PC-9 (cell line): ENCODE measurements around the gene MUC13. TPM values are rescaled to one million over a fixed set of nuclear protein-coding genes. Genes with fewer than 3 reads are reported as not detected.

Source experiments
- BruUV-seq: library from RNA; stranded (reverse); fragments of 400-500 nt; replicated peaks from 2 replicates; lab custom pipeline; 2021; lab: Mats Ljungman, UMichigan
- CTCF ChIA-PET: fragments of 300-600 bp; sonication (Branson Sonifier 250); formaldehyde crosslinking; loops from one replicate; lab custom pipeline; 2022; ENCODE audit warnings: antibody characterized with exemption; lab: Charles Lee
- POLR2A ChIA-PET: fragments of 300-600 bp; sonication (Branson Sonifier 250); formaldehyde crosslinking; loops from one replicate; lab custom pipeline; 2022; ENCODE audit warnings: antibody characterized with exemption; ENCODE audit not compliant: unreplicated experiment; lab: Charles Lee
- DNase-seq, 2 experiments: peaks; one replicate each; pipeline versions ENCODE4 v3.0.0 to v3.0.0-alpha.2; 2015 to 2022; ENCODE audit warnings: mixed read lengths in 1 of 2
- H2AFZ ChIP-seq: fragments of 200-600 bp; sonication (generic); 2 replicates; pipeline ENCODE4 v1.8.1; 2017; ENCODE audit warnings: antibody characterized with exemption
- H3F3A ChIP-seq: fragments of 200-600 bp; sonication (generic); 2 replicates; pipeline ENCODE4 v1.8.1; 2017; ENCODE audit warnings: antibody characterized with exemption, mild to moderate bottlenecking, low read depth; ENCODE audit not compliant: insufficient read depth
- H3K27ac ChIP-seq: fragments of 200-600 bp; sonication (generic); 2 replicates; pipeline ENCODE4 v1.6.1; 2016; ENCODE audit warnings: mixed run types
- H3K27me3 ChIP-seq: fragments of 200-600 bp; sonication (generic); 2 replicates; pipeline ENCODE4 v1.6.1; 2016; ENCODE audit warnings: low read depth, mixed run types; ENCODE audit not compliant: insufficient read depth
- H3K36me3 ChIP-seq: fragments of 200-600 bp; sonication (generic); 2 replicates; pipeline ENCODE4 v1.6.1; 2016; ENCODE audit warnings: low read depth, mixed run types
- H3K4me1 ChIP-seq: fragments of 200-600 bp; sonication (generic); replicated peaks from 2 replicates; pipeline ENCODE4 v1.6.1; 2016; ENCODE audit warnings: mixed run types; ENCODE audit not compliant: insufficient read depth
- H3K4me2 ChIP-seq: fragments of 200-600 bp; sonication (generic); 2 replicates; pipeline ENCODE4 v1.6.1; 2017; ENCODE audit warnings: mixed run types
- H3K4me3 ChIP-seq: fragments of 200-600 bp; sonication (generic); 2 replicates; pipeline ENCODE4 v1.6.1; 2016; ENCODE audit warnings: mixed run types
- H3K79me2 ChIP-seq: fragments of 200-600 bp; sonication (generic); 2 replicates; pipeline ENCODE4 v1.6.1; 2017; ENCODE audit warnings: low read depth, mixed run types
- H3K9me2 ChIP-seq: fragments of 200-600 bp; sonication (generic); 2 replicates; pipeline ENCODE4 v1.8.1; 2017; ENCODE audit warnings: mild to moderate bottlenecking; ENCODE audit not compliant: insufficient read depth
- H3K9me3 ChIP-seq: fragments of 200-600 bp; sonication (generic); 2 replicates; pipeline ENCODE4 v1.8.1; 2016; ENCODE audit warnings: low read depth; ENCODE audit not compliant: insufficient read depth
- H4K20me1 ChIP-seq: fragments of 200-600 bp; sonication (generic); 2 replicates; pipeline ENCODE4 v1.8.1; 2017; ENCODE audit not compliant: insufficient read depth
- EZH2 ChIP-seq: fragments of 200-600 bp; sonication (generic); IDR thresholded peaks from 2 replicates; pipeline ENCODE4 v1.8.0; 2017; ENCODE audit warnings: antibody characterized with exemption, low read depth
- intact Hi-C: fragments of 100-400 bp; cut with micrococcal nuclease; formaldehyde crosslinking; loops from one replicate; pipeline ENCODE4 v1.10.0; 2022; ENCODE audit not compliant: unreplicated experiment
- total RNA-seq: library from RNA; stranded (reverse); gene quantifications from 2 replicates; pipeline ENCODE4 v1.2.3, GENCODE V29; 2021
- TF ChIP-seq, protein P1 (sequence below): fragments of 200-600 bp; sonication (generic); conservative IDR thresholded peaks from 2 replicates; pipeline ENCODE4 v1.6.1; 2017; ENCODE audit warnings: mixed run types, antibody characterized with exemption, mild to moderate bottlenecking, moderate library complexity

Gene MUC13
- total RNA-seq, 1 experiment from 2014 or later: not detected

GRCh38 chr3:124965413-124965812 is 30.9 kb upstream of the MUC13 start:
- Histone ChIP-seq H4K20me1 (no peaks in the 10 kb centered on the region), H3K27ac (no peak overlapping the region), H2AFZ (no peak overlapping the region), H3K36me3 (no peaks in the 10 kb centered on the region), H3K79me2 (no peaks in the 10 kb centered on the region), H3K4me3 (no peak overlapping the region), H3K9me3 (no peaks in the 10 kb centered on the region), H3K4me2 (no peak overlapping the region), H3F3A (no peaks in the 10 kb centered on the region), H3K4me1 (no peaks in the 10 kb centered on the region; the same call in 1 of the 2 replicates), H3K27me3 (no peaks in the 10 kb centered on the region), H3K9me2 (no peaks in the 10 kb centered on the region)
- CTCF ChIA-PET: no interaction called here
- intact Hi-C loops: no loop called here
- no peak for DNase-seq
- TF ChIP-seq EZH2: no peak
- TF ChIP-seq, protein P1, sequence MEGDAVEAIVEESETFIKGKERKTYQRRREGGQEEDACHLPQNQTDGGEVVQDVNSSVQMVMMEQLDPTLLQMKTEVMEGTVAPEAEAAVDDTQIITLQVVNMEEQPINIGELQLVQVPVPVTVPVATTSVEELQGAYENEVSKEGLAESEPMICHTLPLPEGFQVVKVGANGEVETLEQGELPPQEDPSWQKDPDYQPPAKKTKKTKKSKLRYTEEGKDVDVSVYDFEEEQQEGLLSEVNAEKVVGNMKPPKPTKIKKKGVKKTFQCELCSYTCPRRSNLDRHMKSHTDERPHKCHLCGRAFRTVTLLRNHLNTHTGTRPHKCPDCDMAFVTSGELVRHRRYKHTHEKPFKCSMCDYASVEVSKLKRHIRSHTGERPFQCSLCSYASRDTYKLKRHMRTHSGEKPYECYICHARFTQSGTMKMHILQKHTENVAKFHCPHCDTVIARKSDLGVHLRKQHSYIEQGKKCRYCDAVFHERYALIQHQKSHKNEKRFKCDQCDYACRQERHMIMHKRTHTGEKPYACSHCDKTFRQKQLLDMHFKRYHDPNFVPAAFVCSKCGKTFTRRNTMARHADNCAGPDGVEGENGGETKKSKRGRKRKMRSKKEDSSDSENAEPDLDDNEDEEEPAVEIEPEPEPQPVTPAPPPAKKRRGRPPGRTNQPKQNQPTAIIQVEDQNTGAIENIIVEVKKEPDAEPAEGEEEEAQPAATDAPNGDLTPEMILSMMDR: no peak
- POLR2A ChIA-PET: no interaction called here
- no TSS peak for BruUV-seq

DNA sequence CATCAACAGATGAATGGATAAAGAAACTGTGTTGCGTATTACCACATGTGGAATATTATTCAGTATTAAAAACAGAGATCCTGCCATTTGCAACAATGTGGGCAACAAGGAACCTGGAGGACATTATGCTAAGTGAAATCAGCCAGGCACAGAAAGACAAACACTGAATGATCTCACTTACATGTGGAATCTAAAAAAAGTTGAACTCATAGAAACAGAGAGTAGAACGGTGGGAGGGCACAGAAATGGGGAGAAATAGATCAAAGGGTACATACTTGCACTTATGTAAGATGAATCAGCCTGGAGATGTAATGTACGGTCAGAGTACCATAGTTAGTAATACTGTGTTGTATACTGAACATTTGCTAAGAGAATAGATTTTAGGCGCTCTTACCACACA is 29.8 kb upstream of the MUC13 start:
- no peak overlapping the region for H3K27ac ChIP-seq
- intact Hi-C loops: no loop called here
- no peaks in the 10 kb centered on the region for H3K9me2 ChIP-seq
- CTCF ChIA-PET: no interaction called here
- TF ChIP-seq, protein P1: no peak
- no peak for TF ChIP-seq EZH2
- no peak overlapping the region for H3K4me2 ChIP-seq
- no peaks in the 10 kb centered on the region; the same call in 1 of the 2 replicates for H3K4me1 ChIP-seq
- no peak overlapping the region for H3K4me3 ChIP-seq
- no peak for DNase-seq
- H3K36me3 ChIP-seq: no peaks in the 10 kb centered on the region
- H4K20me1 ChIP-seq: no peaks in the 10 kb centered on the region
- no peaks in the 10 kb centered on the region for H3K79me2 ChIP-seq
- no peak overlapping the region for H2AFZ ChIP-seq
- BruUV-seq: no TSS peak
- H3F3A ChIP-seq: no peaks in the 10 kb centered on the region
- no peaks in the 10 kb centered on the region for H3K9me3 ChIP-seq
- POLR2A ChIA-PET: no interaction called here
- H3K27me3 ChIP-seq: no peaks in the 10 kb centered on the region

- POLR2A ChIA-PET: no interaction called here
- DNase-seq: no peak
- Histone ChIP-seq H3K27ac (no peak overlapping the region), H3K27me3 (no peaks in the 10 kb centered on the region), H3K4me3 (no peak overlapping the region), H2AFZ (no peak overlapping the region), H4K20me1 (no peaks in the 10 kb centered on the region), H3K4me1 (no peaks in the 10 kb centered on the region; the same call in 1 of the 2 replicates), H3K4me2 (no peak overlapping the region), H3K79me2 (no peaks in the 10 kb centered on the region), H3K9me3 (no peaks in the 10 kb centered on the region), H3F3A (no peaks in the 10 kb centered on the region), H3K9me2 (no peaks in the 10 kb centered on the region), H3K36me3 (no peaks in the 10 kb centered on the region)
- intact Hi-C loops: no loop called here
- CTCF ChIA-PET: no interaction called here
- no TSS peak for BruUV-seq
- no peak for TF ChIP-seq EZH2
- TF ChIP-seq, protein P1: no peak
These were observed 29.2 kb upstream of the MUC13 start for GRCh38 chr3:124963755-124964154.
